GM18867 (cell line): ENCODE measurements around the gene TSSK3.

Source experiments
- ATAC-seq: cut with Tn5 transposase; IDR thresholded peaks from one replicate; pipeline ENCODE4 v1.9.1; 2021; ENCODE audit warnings: mild to moderate bottlenecking, moderate library complexity; ENCODE audit not compliant: unreplicated experiment

Gene TSSK3

GRCh38 chr1:32362474-32363313, at the start of gene TSSK3, which contains the start of gene FAM229A:
TSSK3 (plus strand) TSS chr1:32362539; CDS start chr1:32362702, 163 bp downstream.
FAM229A (minus strand) TSS chr1:32362485; CDS start chr1:32362091, 394 bp downstream.
- no peak for ATAC-seq

GRCh38 chr1:32316903-32317277, 45.4 kb upstream of the TSSK3 start:
- ATAC-seq: peak; percentile 19

GRCh38 chr1:32318127-32318869, 44.0 kb upstream of the TSSK3 start:
- ATAC-seq: no peak

GRCh38 chr1:32321712-32322291, 40.5 kb upstream of the TSSK3 start:
- no peak for ATAC-seq

GRCh38 chr1:32327204-32327603, 35.1 kb upstream of the TSSK3 start:
- ATAC-seq: no peak

GRCh38 chr1:32329931-32330466, 32.3 kb upstream of the TSSK3 start:
- no peak for ATAC-seq

GRCh38 chr1:32330558-32331151, 31.7 kb upstream of the TSSK3 start:
- no peak for ATAC-seq

GRCh38 chr1:32331549-32331948, 30.8 kb upstream of the TSSK3 start:
- ATAC-seq: no peak

- ATAC-seq: no peak
Observed at GRCh38 chr1:32332290-32333079, 29.9 kb upstream of the TSSK3 start.

GRCh38 chr1:32333251-32333963, 28.9 kb upstream of the TSSK3 start:
- no peak for ATAC-seq

- ATAC-seq: no peak
Observed at GRCh38 chr1:32334274-32334861, 28.0 kb upstream of the TSSK3 start.

- peak; percentile 11 for ATAC-seq
Observed at GRCh38 chr1:32334864-32335534, 27.3 kb upstream of the TSSK3 start.

GRCh38 chr1:32335535-32335789, 26.9 kb upstream of the TSSK3 start:
- ATAC-seq: peak; percentile 10

GRCh38 chr1:32335790-32336590, 26.3 kb upstream of the TSSK3 start, which contains the start of gene MARCKSL1:
MARCKSL1 (minus strand) TSS chr1:32336233; CDS start chr1:32336033, 200 bp downstream.
- peak; percentile 32 for ATAC-seq

GRCh38 chr1:32336591-32336932, 25.8 kb upstream of the TSSK3 start:
- ATAC-seq: no peak

- no peak for ATAC-seq
Observed at GRCh38 chr1:32336963-32337675, 25.2 kb upstream of the TSSK3 start.

GRCh38 chr1:32337855-32338636, 24.3 kb upstream of the TSSK3 start:
- ATAC-seq: no peak
